OCI-LY7 (cell line): ENCODE results near the gene KCNIP4.

Experiments used
- CTCF ChIP-seq: fragments of 200-600 bp; sonication (generic); conservative IDR thresholded peaks from 2 replicates; pipeline ENCODE4 v1.5.1; 2014; ENCODE audit warnings: mild to moderate bottlenecking, antibody characterized with exemption, low read length, moderate library complexity, mixed read lengths
- EZH2phosphoT487 ChIP-seq: fragments of 200-600 bp; sonication (generic); IDR thresholded peaks from 2 replicates; pipeline ENCODE4 v1.6.1; 2018; ENCODE audit warnings: low read depth, borderline replicate concordance, mild to moderate bottlenecking, mixed run types, antibody characterized with exemption, low read length, moderate library complexity, mixed read lengths

DNA sequence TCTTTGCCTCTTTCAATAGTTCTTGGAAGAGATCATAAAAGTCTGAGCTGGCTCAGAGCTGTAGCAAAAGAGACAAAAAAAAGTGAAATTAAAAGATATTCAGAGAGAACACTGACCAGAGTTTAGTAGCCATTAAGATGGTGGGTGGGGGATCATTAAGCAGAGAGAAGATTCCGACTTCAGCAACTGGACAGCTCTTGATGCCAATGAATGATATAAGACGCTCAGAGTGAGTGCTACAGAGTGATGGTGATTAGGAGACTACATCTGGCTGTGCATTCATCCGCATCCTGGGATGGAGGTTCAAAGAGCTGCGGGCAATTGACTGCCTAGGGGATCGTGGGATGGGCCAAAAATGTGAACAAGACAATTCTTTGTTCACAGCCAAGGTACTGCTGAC is 1069.8 kb downstream of the KCNIP4 start:
- TF ChIP-seq CTCF = no peak
- no peak for TF ChIP-seq EZH2phosphoT487
